Stimulated activated CD8-positive, alpha-beta memory T cell treated with anti-CD3 and anti-CD28 coated beads, Interleukin-7, amount 100 ng/mL, for 1 hour (primary cell): ENCODE data around the gene RPL36AL.
"Not testable (repeated sequence)": the region's sequence is repeated elsewhere in the genome, so short reads cannot be mapped to it uniquely, and the experiment has no call there.

Experiments used
- DNase-seq, 2 donors: peaks; one replicate each; pipeline ENCODE4 v3.0.0-alpha.2; 2020; ENCODE audit warnings: low read depth in 2 of 2

The RPL36AL gene

DNA sequence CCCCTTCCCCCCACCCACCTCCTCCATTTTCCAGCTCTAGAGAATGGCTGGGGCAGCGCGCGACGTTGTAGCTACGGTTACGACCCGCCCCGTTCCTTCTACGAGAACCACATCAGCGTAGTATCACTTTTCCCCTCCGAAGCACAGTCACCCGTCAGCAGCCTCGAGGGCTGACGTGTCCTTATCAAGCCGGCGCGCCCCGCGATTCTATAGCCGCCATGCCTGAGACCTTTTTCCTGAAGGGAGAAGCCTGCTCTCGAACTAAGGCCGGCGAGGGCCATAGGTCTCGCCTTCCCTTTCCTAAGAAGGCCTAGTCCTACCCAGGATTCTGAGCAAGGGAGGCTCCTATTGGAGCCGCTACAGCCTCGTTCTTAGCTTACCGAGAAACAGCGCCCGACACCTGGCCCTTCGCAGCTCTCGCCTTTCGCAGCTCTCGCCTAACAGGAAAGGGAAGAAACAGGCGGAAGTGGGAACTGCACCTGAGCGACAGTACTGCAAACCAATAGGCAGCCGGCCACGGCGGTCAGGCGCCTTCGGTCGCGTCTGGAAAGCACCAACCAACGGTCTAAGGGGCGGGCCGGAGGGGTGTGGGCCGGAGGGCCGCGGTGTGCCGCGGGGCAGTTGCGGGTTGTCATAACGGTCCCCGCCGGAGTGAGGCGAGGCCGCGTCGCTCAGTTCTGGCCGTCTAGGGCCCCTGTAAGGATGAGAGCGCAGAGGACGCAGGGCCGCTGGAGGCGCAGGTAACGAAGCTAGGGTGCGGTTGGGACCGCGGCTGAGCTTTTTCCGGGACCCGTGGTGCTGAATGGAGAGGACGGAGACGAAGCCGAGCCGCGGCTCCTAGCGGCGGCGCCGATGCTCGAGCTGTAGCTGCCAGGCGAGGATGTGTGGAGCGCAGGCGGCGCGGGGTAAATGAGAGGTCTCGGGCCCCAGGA, at the start of gene RPL36AL, which contains the start of gene MGAT2:
TSS of gene RPL36AL (minus strand) at position 445 of the 932 bp plus-strand sequence. CDS start 1,522 bp downstream, outside the sequence.
TSS of gene MGAT2 (plus strand) at position 618 of the 932 bp plus-strand sequence. CDS start 470 bp downstream, outside the sequence.
- DNase-seq = peak; percentile 82 to 90

DNA sequence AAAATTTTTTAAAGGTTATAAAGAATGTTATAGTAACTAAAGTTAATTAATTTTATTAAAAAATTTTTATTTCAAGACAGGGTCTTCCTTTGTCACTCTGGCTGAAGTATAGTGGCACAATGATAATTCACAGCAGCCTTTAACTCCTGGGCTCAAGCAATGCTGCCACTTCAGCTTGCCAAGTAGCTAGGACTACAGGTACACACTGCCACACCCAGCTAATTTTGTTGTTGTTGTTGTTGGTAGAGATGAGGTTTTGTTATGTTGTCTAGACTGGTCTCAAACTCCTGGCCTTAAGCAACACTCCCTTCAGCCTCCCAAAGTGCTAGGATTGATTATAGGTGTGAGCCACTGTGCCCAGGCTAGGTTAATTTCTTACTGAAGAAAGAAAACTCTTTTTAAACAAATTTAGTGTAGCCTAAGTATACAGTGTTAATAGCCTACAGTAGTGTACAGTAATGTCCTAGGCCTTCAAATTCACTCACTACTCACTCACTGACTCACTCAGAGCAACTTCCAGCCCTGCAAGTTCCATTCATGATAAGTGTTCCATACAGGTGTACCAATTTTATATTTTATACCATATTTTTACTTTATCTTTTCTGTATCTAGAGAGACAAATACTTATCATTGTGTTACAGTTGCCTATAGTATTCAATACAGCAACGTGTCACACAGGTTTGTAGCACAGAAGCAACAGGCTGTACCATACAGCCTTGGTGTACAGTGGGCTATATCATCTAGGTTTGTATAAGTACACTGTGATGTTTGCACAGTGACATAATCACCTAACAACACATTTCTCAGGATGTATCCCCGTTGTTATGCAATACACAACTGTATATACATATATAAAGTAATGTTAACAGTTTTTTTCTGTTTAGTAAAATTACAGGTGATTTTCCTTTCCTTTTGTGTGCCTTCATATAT, 39.4 kb upstream of the RPL36AL start:
- no peak for DNase-seq

DNA sequence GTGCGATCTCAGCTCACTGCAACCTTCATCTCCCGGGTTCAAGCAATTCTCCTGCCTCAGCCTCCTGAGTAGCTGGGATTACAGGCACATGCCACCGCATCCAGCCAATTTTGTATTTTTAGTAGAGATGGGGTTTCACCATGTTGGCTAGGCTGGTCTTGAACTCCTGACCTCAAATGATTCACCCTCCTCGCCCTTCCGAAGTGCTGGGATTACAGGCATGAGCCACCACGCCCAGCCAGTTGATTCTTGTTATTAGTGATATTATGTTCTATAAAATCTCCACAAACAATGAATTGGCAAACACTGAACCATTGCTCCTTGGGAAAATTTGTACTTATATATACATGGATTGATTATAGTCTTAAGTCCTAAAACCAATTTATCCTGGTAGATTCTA, 37.1 kb upstream of the RPL36AL start:
- not testable (repeated sequence) for DNase-seq

DNA sequence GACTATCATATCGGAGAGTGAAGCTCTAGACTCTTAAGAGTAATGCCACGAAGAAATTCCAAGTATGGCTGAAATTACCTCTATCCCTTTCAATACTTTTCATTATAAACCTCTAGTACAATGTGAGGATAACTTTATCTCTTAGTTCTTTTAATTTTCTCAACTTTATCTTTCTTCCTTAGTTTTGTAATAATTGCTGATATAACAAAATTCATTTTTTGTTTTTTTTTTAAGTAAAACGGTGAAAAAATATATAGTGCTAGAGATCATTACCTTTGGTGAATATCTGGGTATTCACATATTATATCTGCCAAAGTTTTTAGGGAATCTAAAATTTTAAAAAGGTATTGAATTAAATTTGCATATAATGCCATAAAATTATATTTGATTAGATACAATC, 34.1 kb upstream of the RPL36AL start:
- no peak for DNase-seq

DNA sequence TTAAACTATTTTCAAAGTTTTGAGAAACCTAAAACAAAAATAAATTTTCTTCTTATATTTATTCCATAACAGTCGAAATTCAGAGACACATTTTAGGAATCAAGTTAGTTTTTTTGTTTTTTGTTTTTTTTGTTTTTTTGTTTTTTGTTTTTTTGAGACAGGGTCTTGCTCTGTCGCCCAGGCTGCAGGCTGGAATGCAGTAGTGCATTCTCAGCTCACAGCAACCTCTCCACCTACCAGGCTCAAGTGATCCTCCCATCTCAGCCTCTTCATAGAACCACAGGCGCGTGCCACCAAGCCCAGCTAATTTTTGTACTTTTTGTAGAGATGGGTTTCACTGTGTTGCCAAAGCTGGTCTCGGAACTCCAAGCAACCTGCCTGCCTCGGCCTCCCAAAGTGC, 33.1 kb upstream of the RPL36AL start:
- no peak for DNase-seq

DNA sequence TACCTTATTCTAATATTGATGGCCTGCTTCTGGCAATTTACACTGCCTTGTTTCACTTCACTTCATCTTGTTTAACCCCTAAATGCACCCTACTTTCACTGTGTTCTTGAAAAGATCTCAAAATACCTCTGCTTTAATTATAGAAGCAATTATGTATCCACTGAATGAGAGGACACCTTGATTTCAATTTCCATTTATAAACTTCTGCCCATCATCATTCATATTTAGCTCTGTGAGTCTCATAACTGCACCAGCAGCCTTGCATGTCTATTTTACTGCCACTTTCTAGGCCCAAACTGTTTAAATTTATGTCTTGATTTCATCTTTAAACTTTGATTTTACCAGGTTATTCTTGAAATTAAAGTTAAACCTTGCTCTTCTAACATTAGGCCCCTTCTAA, 21.7 kb upstream of the RPL36AL start:
- no peak for DNase-seq

DNA sequence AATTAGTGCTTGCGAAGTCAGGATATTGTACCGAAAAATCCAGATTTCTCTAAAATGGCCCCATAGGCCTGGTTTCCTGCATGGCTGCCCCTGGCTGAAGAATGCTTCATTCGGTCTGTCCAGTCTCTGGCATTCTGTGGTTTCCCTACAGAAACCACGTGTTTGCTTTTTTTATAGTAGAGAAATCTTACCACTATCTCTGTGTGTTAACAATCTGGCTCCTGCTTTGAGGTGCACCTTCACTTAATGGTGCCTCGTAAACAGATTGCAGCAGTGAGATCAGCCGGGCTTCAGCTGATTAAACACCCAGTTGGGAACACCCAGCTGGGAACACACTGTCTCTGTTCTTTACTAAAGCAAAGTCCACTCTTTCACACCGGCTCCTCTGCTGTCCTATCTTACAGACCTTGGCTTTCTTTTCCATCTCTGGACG, 21.3 kb upstream of the RPL36AL start:
- no peak for DNase-seq

DNA sequence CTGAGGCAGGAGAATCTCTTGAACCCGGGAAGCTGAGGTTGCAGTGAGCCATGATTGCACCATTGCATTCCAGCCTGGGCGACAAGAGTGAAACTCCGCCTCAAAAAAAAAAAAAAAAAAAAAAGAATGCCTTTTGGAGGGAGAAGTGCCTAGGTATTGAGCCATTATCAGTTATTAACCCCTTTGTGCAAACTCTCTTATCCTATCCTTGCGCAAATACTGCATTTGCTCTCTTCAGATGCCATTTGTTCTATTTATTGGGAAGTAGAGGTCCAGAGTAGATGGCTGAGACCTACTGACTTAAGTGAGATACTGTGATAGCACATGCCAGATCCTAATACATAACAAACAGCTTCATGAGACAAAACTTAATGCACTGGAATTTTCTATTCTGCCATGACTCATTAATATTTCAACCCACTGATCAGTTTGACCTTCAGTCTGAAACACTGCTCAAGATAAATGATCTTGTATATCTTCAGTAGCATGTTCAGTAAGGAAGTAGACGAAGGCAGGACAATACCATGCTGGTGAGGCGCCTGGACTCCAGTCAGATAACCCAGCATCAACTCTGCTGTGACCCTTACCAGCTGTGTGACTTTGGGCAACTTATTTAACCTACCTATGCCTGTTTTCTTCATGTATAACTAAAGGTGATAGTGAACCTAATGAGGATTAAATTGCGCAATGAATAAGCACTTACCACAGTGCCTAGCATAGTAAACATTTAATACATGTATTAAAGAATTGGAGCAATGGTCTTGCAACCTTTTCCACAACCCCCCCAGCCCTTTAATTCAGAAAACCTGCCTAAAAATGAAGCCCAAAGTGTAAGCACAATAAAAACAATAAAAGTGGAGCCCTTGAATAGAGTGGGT, 20.4 kb upstream of the RPL36AL start:
- DNase-seq = no peak

DNA sequence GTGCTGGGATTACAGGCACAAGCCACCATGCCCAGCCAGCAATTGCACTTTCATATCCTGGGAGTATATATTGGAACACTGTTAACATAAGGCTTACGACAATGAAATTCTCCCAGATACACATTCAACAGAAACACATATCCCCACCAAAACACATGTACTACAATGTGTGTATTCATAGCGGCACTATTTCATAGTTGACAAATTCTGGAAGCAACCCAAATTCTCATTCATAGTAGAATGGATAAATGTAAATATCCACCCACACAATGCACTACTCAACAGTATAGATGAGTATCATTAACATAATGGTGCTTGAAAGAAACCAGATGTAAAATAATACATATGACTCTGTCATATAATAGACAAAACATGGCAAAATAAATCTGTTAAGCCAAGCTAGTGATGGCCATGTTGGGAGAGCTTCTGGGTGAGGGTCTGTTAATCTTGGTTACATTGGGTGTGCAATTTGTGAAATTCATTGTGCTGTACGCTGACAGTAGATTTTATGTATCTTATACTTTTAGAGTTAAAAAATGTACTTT, 17.2 kb upstream of the RPL36AL start:
- DNase-seq = no peak

DNA sequence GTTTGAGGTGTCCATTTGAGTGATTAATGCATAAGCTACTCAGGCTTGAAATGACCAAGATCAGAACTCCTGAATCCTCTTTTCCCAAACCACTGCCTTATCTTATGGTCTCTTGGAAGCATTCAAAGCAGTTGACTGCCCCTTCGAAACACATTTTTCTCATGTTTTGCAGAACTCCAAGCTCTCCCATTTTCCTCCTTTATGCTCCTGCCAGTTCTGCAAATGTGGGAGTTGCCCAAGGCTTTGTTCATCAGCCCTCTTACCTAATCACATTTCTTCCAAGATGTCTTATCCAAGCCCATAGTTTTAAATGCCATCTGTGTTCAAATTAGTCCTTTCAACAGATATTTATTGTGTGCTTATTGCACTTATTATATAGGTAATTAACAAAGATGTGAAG, 16.4 kb upstream of the RPL36AL start:
- DNase-seq = no peak

DNA sequence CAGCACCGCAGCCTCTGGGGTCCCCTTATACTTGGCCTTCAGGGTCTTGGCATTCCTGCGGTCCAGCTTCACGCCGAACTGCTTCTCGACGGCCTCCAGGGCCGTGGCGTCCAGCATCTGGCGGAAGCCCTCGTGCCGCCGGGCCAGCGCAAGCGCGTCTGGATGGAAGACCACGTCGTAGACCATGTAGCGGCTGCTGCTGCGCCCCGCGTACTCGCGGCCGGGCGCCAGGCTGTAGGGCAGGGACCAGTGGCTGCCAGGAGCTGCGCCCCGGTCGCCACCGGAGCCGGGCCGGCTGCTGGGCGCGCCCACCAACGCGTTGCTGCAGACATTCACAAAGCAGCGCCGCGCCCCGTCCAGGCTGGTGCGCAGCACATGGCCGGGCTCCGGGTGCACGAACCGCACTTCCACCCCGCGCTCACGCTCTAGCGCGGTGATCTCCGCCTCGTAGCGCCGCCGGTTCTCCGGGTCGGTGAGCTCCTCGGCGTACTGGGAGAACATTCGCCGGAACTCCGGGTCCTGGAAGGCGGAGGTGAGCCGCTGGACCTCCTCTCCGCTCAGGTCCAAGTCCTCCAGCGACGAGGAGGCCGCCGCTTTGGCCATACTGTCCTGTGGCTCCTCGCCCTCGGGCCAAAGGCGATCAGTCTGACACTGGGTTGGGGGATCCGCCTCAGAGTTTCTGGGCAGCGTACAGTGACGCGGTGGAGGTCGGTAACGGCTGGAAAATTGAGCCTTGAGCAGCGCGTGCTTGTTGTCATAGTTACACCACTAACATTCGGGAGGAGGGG, 14.3 kb upstream of the RPL36AL start, which contains the start of gene DNAAF2:
TSS of gene DNAAF2 (minus strand) at position 698 of the 788 bp plus-strand sequence. CDS start at position 603, 95 bp downstream.
- peak; percentile 37 to 41 for DNase-seq

DNA sequence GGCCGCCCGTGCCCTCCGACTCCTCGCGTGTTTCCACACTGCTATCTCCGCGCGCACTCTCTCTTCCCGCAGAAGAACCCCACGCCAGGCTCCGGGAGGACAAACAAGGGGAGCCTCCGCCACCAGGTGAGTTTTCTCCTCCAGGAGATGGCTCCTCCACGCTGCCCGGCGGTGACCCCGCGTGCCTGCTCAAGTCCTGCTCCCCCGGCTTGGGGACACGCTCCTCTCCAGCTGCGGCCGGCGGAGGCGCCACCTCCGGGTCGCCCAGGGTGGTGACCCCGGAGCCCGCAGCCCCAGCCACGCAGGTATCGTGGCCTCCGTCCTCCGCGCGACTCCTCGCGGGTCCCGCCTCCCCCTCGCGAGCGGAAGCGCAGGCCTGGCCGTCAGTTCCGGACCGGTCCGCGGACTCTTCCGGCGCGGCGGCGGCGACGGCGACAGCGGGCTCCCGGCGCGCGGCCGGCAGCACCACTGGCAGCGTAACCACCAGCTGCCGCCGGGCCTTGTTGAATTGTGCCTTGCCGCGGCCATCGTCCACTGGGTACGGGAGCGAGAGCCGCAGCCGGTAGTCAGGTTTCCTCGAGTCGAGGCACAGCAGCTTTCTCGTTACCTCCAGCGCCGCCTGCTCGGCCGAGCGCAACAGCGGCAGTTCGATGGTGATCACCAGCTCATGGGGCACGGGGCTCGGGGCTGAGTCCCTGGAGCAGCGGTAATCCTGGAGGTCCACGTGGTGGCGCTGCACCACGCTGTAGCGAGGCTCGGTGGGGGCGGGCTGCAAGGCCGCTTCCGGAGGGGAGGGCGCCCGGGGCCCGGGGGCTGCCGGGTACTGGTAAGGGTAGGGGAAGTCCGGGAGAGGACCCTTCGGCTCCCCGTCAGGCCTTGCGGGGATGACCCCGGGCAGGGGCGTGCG, 13.5 kb upstream of the RPL36AL start:
- peak; percentile 80 to 85 for DNase-seq

DNA sequence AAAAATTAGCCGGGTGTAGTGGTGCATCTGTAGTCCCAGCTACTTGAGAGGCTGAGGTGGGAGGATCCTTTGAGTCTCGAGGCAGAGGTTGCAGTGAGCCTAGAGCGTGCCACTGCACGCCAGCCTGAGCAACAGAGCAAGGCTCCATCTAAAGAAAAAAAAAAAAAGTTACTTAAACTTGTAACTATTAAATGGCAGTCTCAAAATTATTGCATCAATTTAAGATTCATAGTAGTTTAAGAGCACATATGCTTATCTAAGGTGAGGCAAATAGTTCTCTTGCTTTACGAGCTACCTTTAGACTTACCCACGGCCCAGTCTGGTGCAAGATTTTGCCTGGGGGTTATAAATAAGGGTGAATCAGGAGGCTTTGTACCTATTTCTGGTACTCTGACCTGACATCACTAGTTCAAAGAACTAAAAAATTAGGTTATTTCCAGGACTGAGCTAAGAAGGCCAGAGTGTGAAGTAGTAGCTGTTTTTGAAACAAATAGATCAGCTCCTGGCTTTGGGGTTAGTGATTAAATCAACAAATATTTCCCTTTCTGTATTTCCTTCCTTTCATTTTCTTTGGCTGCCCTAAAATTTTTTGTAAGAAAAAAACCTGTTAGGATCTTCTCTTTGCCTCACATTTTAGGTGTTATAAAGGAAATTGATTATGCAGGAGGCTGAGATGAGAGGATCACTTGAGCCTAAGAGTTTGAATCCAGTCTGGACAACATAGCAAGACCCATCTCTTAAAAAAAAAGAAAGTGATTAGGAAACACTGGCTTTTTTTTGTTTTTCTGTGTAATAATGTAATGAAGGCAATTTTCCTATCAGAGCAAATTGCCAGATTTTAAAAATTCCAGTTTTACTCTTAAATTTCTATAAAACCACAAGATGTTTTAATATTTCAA, 3.8 kb upstream of the RPL36AL start:
- no peak for DNase-seq

DNA sequence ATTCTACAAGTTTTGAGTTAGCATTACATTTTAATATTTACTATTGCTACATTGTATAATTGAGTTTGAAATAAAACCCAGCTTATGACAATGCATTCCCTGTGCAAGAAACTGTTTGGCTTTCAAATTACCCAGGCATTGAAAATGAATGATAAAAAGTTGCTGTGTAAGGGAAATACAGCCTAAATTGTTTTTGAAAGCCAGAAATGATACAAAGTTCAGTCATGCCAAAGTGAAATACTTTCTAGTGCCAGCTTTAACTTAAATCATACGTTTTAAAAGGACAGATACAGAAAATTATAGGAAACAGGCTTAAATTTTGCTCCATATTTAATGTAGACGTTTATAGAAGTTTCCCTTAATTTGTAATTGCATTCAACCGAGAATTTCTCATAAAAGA, 3.0 kb upstream of the RPL36AL start:
- no peak for DNase-seq

DNA sequence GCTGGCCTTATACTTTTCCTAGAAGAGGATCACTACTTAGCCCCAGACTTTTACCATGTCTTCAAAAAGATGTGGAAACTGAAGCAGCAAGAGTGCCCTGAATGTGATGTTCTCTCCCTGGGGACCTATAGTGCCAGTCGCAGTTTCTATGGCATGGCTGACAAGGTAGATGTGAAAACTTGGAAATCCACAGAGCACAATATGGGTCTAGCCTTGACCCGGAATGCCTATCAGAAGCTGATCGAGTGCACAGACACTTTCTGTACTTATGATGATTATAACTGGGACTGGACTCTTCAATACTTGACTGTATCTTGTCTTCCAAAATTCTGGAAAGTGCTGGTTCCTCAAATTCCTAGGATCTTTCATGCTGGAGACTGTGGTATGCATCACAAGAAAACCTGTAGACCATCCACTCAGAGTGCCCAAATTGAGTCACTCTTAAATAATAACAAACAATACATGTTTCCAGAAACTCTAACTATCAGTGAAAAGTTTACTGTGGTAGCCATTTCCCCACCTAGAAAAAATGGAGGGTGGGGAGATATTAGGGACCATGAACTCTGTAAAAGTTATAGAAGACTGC, 1.7 kb upstream of the RPL36AL start:
- DNase-seq = no peak

DNA sequence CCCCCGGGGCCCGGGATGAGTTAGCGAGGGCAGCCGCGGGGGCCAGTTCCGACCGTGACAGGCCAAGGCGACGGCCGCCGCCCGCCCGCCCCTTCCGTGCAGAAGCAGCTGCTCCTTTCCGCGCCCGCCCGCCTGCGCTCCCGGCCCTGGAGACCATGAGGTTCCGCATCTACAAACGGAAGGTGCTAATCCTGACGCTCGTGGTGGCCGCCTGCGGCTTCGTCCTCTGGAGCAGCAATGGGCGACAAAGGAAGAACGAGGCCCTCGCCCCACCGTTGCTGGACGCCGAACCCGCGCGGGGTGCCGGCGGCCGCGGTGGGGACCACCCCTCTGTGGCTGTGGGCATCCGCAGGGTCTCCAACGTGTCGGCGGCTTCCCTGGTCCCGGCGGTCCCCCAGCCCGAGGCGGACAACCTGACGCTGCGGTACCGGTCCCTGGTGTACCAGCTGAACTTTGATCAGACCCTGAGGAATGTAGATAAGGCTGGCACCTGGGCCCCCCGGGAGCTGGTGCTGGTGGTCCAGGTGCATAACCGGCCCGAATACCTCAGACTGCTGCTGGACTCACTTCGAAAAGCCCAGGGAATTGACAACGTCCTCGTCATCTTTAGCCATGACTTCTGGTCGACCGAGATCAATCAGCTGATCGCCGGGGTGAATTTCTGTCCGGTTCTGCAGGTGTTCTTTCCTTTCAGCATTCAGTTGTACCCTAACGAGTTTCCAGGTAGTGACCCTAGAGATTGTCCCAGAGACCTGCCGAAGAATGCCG, 872 bp upstream of the RPL36AL start:
- DNase-seq = peak in 1 of 2 donors; percentile 25

DNA sequence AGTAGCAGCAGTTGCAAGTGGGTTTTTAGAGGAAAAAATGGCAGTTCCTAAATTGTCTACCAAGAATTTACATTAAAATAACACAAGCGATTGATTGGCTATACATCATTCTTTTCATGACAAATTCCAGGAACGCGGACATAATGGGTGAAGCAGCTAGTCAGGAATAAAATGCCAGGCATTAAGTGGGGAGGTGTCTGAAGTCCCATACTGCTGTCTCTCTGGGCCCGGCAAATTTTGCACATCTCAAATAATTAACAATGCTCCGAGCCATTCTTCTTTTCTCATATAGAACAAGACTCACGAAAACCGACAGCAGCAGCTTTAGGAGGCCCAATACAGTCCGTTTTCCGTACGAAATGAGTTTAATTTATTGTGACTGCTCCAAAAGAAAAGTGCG, 696 bp downstream of the RPL36AL start:
- DNase-seq = no peak
